G401.6 (cell line): ENCODE measurements around the gene MLKL.

Source experiments
- FAIRE-seq: peaks from 2 replicates; lab custom pipeline; 2012; peaks lifted over from hg19 to GRCh38; lab: Jason Lieb, UNC

Gene MLKL

GRCh38 chr16:74700438-74701225, at the start of gene MLKL:
TSS of gene MLKL (minus strand) at chr16:74700862. CDS start at chr16:74695757, 5,105 bp downstream.
- no peak for FAIRE-seq

GRCh38 chr16:74749291-74750055, 48.8 kb upstream of the MLKL start:
- no peak for FAIRE-seq

- FAIRE-seq, result no peak
Observed at GRCh38 chr16:74748616-74749026, 48.0 kb upstream of the MLKL start.

- no peak for FAIRE-seq
Observed at GRCh38 chr16:74747716-74748615, 47.3 kb upstream of the MLKL start.

- no peak for FAIRE-seq
Observed at GRCh38 chr16:74745926-74746325, 45.3 kb upstream of the MLKL start.

- FAIRE-seq, result no peak
Observed at GRCh38 chr16:74745109-74745615, 44.5 kb upstream of the MLKL start.

- FAIRE-seq, result no peak
Observed at GRCh38 chr16:74744566-74744965, 43.9 kb upstream of the MLKL start.

GRCh38 chr16:74743668-74744299, 43.1 kb upstream of the MLKL start:
- no peak for FAIRE-seq

- no peak for FAIRE-seq
Observed at GRCh38 chr16:74743045-74743667, 42.5 kb upstream of the MLKL start.

- FAIRE-seq, result no peak
Observed at GRCh38 chr16:74742051-74742481, 41.4 kb upstream of the MLKL start.

GRCh38 chr16:74740795-74741304, 40.2 kb upstream of the MLKL start:
- no peak for FAIRE-seq

- FAIRE-seq, result no peak
Observed at GRCh38 chr16:74739275-74739674, 38.6 kb upstream of the MLKL start.

GRCh38 chr16:74738816-74739215, 38.2 kb upstream of the MLKL start:
- no peak for FAIRE-seq

- no peak for FAIRE-seq
Observed at GRCh38 chr16:74738113-74738541, 37.5 kb upstream of the MLKL start.

GRCh38 chr16:74737521-74737920, 36.9 kb upstream of the MLKL start:
- no peak for FAIRE-seq

- FAIRE-seq, result no peak
Observed at GRCh38 chr16:74736531-74737157, 36.0 kb upstream of the MLKL start.

GRCh38 chr16:74735554-74735953, 34.9 kb upstream of the MLKL start:
- no peak for FAIRE-seq

GRCh38 chr16:74735162-74735452, 34.4 kb upstream of the MLKL start:
- no peak for FAIRE-seq

GRCh38 chr16:74734361-74735161, 33.9 kb upstream of the MLKL start:
- no peak for FAIRE-seq
